IMR-90 (cell line): ENCODE data around the gene WDR46. TPM values are rescaled to one million over a fixed set of nuclear protein-coding genes. Genes with fewer than 3 reads are reported as not detected.

Experiments used
- ATAC-seq: fragments of 200-7000 bp; cut with Tn5 transposase; 2 replicates; pipeline ENCODE4 v1.9.1; 2020; ENCODE audit warnings: low read depth, mild to moderate bottlenecking, moderate library complexity
- BruUV-seq: library from RNA; stranded (reverse); fragments of 400-500 nt; replicated peaks from 2 replicates; lab custom pipeline; 2021; lab: Mats Ljungman, UMichigan
- CTCF ChIA-PET: fragments of 300-600 bp; formaldehyde crosslinking; extraction: SDS; loops from one replicate; lab custom pipeline; 2021; ENCODE audit warnings: antibody characterized with exemption; lab: Yijun Ruan, JAX
- POLR2A ChIA-PET: fragments of 300-600 bp; sonication (Branson Sonifier 250); formaldehyde crosslinking; loops from one replicate; lab custom pipeline; 2022; ENCODE audit warnings: antibody characterized with exemption; ENCODE audit not compliant: unreplicated experiment; lab: Charles Lee
- DNase-seq: peaks from one replicate; pipeline ENCODE4 v3.0.0; 2013
- H2AFZ ChIP-seq: replicated peaks from 2 replicates; pipeline ENCODE3; 2013; ENCODE audit warnings: low read length, mild to moderate bottlenecking; ENCODE audit not compliant: poor library complexity
- H2AK5ac ChIP-seq: 2 replicates; pipeline ENCODE4 v1.6.1; 2013; ENCODE audit warnings: low read depth, low read length, inconsistent platforms
- H2AK9ac ChIP-seq: replicated peaks from 2 replicates; pipeline ENCODE3; 2013; ENCODE audit warnings: mild to moderate bottlenecking, low read depth, low read length, moderate library complexity; ENCODE audit not compliant: poor library complexity
- H2BK120ac ChIP-seq: 2 replicates; pipeline ENCODE4 v1.6.1; 2013; ENCODE audit warnings: low read depth, low read length, inconsistent platforms
- H2BK15ac ChIP-seq: 3 replicates; pipeline ENCODE4 v1.6.1; 2013; ENCODE audit warnings: low read depth, low read length, inconsistent platforms
- H2BK20ac ChIP-seq: 2 replicates; pipeline ENCODE4 v1.6.1; 2013; ENCODE audit warnings: low read depth, mild to moderate bottlenecking, inconsistent platforms, low read length, moderate library complexity
- H2BK5ac ChIP-seq: 2 replicates; pipeline ENCODE4 v1.6.1; 2013; ENCODE audit warnings: mild to moderate bottlenecking, low read depth, low read length, inconsistent platforms; ENCODE audit not compliant: poor library complexity, severe bottlenecking
- H3K14ac ChIP-seq: replicated peaks from 2 replicates; pipeline ENCODE4 v1.6.1; 2013; ENCODE audit warnings: low read depth, low read length, inconsistent platforms
- H3K18ac ChIP-seq: 2 replicates; pipeline ENCODE4 v1.6.1; 2013; ENCODE audit warnings: low read depth, low read length, control low read depth
- H3K23ac ChIP-seq: 2 replicates; pipeline ENCODE4 v1.6.1; 2013; ENCODE audit warnings: low read depth, low read length, inconsistent platforms
- H3K27ac ChIP-seq: 2 replicates; pipeline ENCODE4 v1.5.1; 2013; ENCODE audit warnings: mild to moderate bottlenecking, control low read depth, low read length; ENCODE audit not compliant: insufficient read depth
- H3K27me3 ChIP-seq: 2 replicates; pipeline ENCODE4 v1.6.1; 2013; ENCODE audit warnings: low read length; ENCODE audit not compliant: control insufficient read depth, insufficient read depth
- H3K36me3 ChIP-seq: 2 replicates; pipeline ENCODE4 v1.6.1; 2013; ENCODE audit warnings: low read length, mixed read lengths; ENCODE audit not compliant: control insufficient read depth, insufficient read depth
- H3K4ac ChIP-seq: 2 replicates; pipeline ENCODE4 v1.6.1; 2013; ENCODE audit warnings: low read depth, low read length, inconsistent platforms
- H3K4me1 ChIP-seq: 2 replicates; pipeline ENCODE4 v1.6.1; 2013; ENCODE audit warnings: low read length, mixed read lengths; ENCODE audit not compliant: control insufficient read depth, insufficient read depth
- H3K4me2 ChIP-seq: 2 replicates; pipeline ENCODE4 v1.6.1; 2013; ENCODE audit warnings: low read depth, mild to moderate bottlenecking, control low read depth, low read length, moderate library complexity
- H3K4me3 ChIP-seq: 2 replicates; pipeline ENCODE4 v1.5.1; 2013; ENCODE audit warnings: low read depth, mild to moderate bottlenecking, control low read depth, low read length, moderate library complexity; ENCODE audit not compliant: insufficient read depth
- H3K56ac ChIP-seq: 2 replicates; pipeline ENCODE4 v1.6.1; 2013; ENCODE audit warnings: low read length, inconsistent platforms; ENCODE audit not compliant: insufficient read depth; ENCODE audit errors: extremely low read depth
- H3K79me1 ChIP-seq, 2 experiments: 2 replicates each; pipeline ENCODE4 v1.6.1; 2013; ENCODE audit warnings: low read length in 2 of 2, inconsistent platforms in 1 of 2, low read depth in 1 of 2
- H3K9ac ChIP-seq: 2 replicates; pipeline ENCODE4 v1.6.1; 2013; ENCODE audit warnings: low read depth, low read length, control low read depth
- H3K9me1 ChIP-seq: 2 replicates; pipeline ENCODE4 v1.6.1; 2013; ENCODE audit warnings: low read length, inconsistent platforms; ENCODE audit not compliant: insufficient read depth
- H3K9me3 ChIP-seq: 2 replicates; pipeline ENCODE4 v1.6.1; 2013; ENCODE audit warnings: low read length; ENCODE audit not compliant: control insufficient read depth, insufficient read depth
- H4K20me1 ChIP-seq: 2 replicates; pipeline ENCODE4 v1.6.1; 2013; ENCODE audit warnings: low read length, inconsistent platforms; ENCODE audit not compliant: insufficient read depth
- H4K5ac ChIP-seq: 2 replicates; pipeline ENCODE4 v1.6.1; 2013; ENCODE audit warnings: mild to moderate bottlenecking, low read depth, low read length, control low read depth
- H4K8ac ChIP-seq, 2 experiments: 2 replicates each; pipeline ENCODE4 v1.6.1; 2013; ENCODE audit warnings: low read depth in 2 of 2, low read length in 2 of 2, control low read depth in 1 of 2, inconsistent platforms in 1 of 2
- H4K91ac ChIP-seq: 2 replicates; pipeline ENCODE4 v1.6.1; 2013; ENCODE audit warnings: low read depth, low read length, inconsistent platforms; ENCODE audit not compliant: insufficient read depth
- BHLHE40 ChIP-seq: fragments of 150-350 bp; IDR thresholded peaks from 2 replicates; pipeline ENCODE4 v1.6.1; 2016; ENCODE audit warnings: mild to moderate bottlenecking, low read depth, low read length
- CHD1 ChIP-seq: IDR thresholded peaks from 2 replicates; pipeline ENCODE4 v1.6.1; 2012; ENCODE audit warnings: low read depth, low read length, improper control_type of control experiment
- MAZ ChIP-seq: IDR thresholded peaks from 2 replicates; pipeline ENCODE4 v1.6.1; 2012; ENCODE audit warnings: low read depth, mild to moderate bottlenecking, low read length, improper control_type of control experiment, moderate library complexity, borderline replicate concordance
- MXI1 ChIP-seq: IDR thresholded peaks from 2 replicates; pipeline ENCODE4 v1.6.1; 2012; ENCODE audit warnings: low read depth, mild to moderate bottlenecking, low read length, moderate library complexity, borderline replicate concordance
- NFE2L2 ChIP-seq: fragments of 150-350 bp; IDR thresholded peaks from 2 replicates; pipeline ENCODE4 v1.6.1; 2016; ENCODE audit warnings: low read depth, mild to moderate bottlenecking, low read length
- POLR2A ChIP-seq: IDR thresholded peaks from 2 replicates; pipeline ENCODE4 v1.6.1; 2012; ENCODE audit warnings: mild to moderate bottlenecking, low read depth, low read length
- RAD21 ChIP-seq: IDR thresholded peaks from 2 replicates; pipeline ENCODE4 v1.6.1; 2012; ENCODE audit warnings: low read length, improper control_type of control experiment
- RCOR1 ChIP-seq: IDR thresholded peaks from 2 replicates; pipeline ENCODE4 v1.6.1; 2012; ENCODE audit warnings: mild to moderate bottlenecking, low read length, improper control_type of control experiment; ENCODE audit not compliant: insufficient replicate concordance
- SMC3 ChIP-seq: fragments of 150-350 bp; IDR thresholded peaks from 2 replicates; pipeline ENCODE4 v1.6.1; 2016; ENCODE audit warnings: low read depth, mild to moderate bottlenecking, antibody characterized with exemption, low read length, moderate library complexity
- WGBS, 2 experiments: methylation state at CpG; one replicate each; pipeline versions ENCODE4 v1.1.5 to v1.1.7; 2013; ENCODE audit warnings: missing lambda C conversion rate in 2 of 2; ENCODE audit not compliant: insufficient read length in 1 of 2; ENCODE audit errors: extremely low coverage in 2 of 2; 5-methylcytosine and 5-hydroxymethylcytosine counted together
- dilution Hi-C: fragments of 300-500 bp; cut with HindIII; formaldehyde crosslinking; loops from one replicate; pipeline ENCODE4 v1.14.3; 2018; ENCODE audit warnings: low sequenced_read_pairs; ENCODE audit not compliant: unreplicated experiment
- in situ Hi-C: fragments of 300-500 bp; cut with MboI; formaldehyde crosslinking; loops from 3 replicates; pipeline ENCODE4 v1.14.3; 2019; ENCODE audit warnings: low sequenced_read_pairs, inconsistent platforms, mixed read lengths
- intact Hi-C: fragments of 100-400 bp; cut with micrococcal nuclease; formaldehyde crosslinking; loops from 2 replicates; pipeline ENCODE4 v1.10.0; 2022
- polyA plus RNA-seq, 3 experiments: library from polyadenylated mRNA; depleted of rRNA; stranded (reverse); fragments of >200 nt; gene quantifications; 2 replicates each; pipeline ENCODE4 v1.2.3, GENCODE V29; 2012; ENCODE audit warnings: low replicate concordance in 1 of 3
- total RNA-seq: library from RNA; depleted of rRNA; stranded (reverse); fragments of >200 nt; gene quantifications from 2 replicates; pipeline ENCODE4 v1.2.3, GENCODE V29; 2012
- TF ChIP-seq, protein P1 (sequence below): fragments of 150-350 bp; IDR thresholded peaks from 2 replicates; pipeline ENCODE4 v1.6.1; 2016; ENCODE audit warnings: low read depth, mild to moderate bottlenecking, low read length, moderate library complexity, borderline replicate concordance
- TF ChIP-seq, protein P2 (sequence below): conservative IDR thresholded peaks from 2 replicates; pipeline ENCODE4 v1.5.1; 2012; ENCODE audit warnings: mild to moderate bottlenecking, low read depth, low read length, improper control_type of control experiment

The WDR46 gene
- total and polyA plus RNA-seq, 2 of the 4 experiments (the other 2 are of a cell fraction) = 73.8 to 81.6 TPM

DNA sequence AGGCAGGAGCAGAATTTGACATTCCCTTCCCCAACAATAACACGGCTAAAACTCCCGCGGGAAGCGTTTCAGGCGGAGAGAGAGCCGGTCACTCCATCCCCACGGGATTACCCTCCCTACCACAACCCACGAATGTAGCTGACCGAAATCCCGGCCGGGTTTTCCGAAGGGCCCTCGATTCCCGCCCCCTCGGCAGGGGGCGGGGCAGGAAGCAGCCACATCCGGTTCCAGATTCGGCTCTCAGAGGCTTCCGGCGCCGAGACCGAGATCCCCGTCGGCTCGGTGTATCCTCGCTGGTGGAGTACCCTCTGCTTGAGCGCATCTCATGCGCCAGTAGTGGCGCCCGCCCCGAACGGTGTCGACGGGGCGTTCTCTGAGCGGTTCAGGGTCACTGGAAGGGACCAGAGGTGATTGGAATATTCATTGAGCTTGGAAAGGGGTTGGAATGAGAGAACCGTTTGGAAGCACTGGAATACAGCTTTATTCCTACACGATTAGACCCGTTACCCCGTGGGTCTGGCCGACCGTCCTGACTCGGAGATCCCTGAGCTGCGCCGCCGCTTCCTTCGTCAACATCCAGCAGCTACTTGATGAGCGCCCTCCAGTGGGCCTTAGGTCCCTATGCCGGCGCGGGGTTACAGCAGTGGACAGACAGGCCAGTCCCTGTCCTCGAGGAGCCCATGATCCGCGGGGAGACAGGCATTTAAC lies 10.4 kb upstream of the WDR46 start:
- Histone ChIP-seq H2BK15ac (no peak overlapping the region), H2BK5ac (peak overlapping the region; percentile 91), H3K4ac (peak overlapping the region; percentile 95), H3K79me1 (peaks cover 15 to 38% of the 10 kb centered on the region in 2 experiments; a peak in 3 of 4 replicates), H4K8ac (peak overlapping the region; percentile 46 to 87), H3K4me2 (peak overlapping the region; percentile 95), H2BK120ac (peak overlapping the region; percentile 77), H3K9me1 (no peaks in the 10 kb centered on the region), H2BK20ac (no peak overlapping the region), H4K91ac (peak overlapping the region; percentile 88), H2AFZ (peak overlapping the region; percentile 93), H3K14ac (peak overlapping the region; percentile 96), H3K4me3 (peak overlapping the region; percentile 78), H3K9me3 (no peaks in the 10 kb centered on the region), H3K56ac (peak overlapping the region; percentile 93), H3K27ac (peak overlapping the region; percentile 87), H3K4me1 (no peaks in the 10 kb centered on the region), H3K27me3 (no peaks in the 10 kb centered on the region), H3K36me3 (peaks cover 19% of the 10 kb centered on the region), H3K23ac (peak overlapping the region; percentile 99), H2AK9ac (peak overlapping the region; percentile 98), H4K5ac (peak overlapping the region; percentile 50), H4K20me1 (peaks cover 12% of the 10 kb centered on the region), H3K18ac (peak overlapping the region; percentile 55), H2AK5ac (peak overlapping the region; percentile 90), H3K9ac (peak overlapping the region; percentile 91)
- TF ChIP-seq, protein P1, sequence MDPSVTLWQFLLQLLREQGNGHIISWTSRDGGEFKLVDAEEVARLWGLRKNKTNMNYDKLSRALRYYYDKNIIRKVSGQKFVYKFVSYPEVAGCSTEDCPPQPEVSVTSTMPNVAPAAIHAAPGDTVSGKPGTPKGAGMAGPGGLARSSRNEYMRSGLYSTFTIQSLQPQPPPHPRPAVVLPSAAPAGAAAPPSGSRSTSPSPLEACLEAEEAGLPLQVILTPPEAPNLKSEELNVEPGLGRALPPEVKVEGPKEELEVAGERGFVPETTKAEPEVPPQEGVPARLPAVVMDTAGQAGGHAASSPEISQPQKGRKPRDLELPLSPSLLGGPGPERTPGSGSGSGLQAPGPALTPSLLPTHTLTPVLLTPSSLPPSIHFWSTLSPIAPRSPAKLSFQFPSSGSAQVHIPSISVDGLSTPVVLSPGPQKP = no peak
- TF ChIP-seq CHD1 (peak; percentile 91), MXI1 (peak; percentile 54), RCOR1 (no peak), MAZ (peak; percentile 95), SMC3 (peak; percentile 46), NFE2L2 (no peak), BHLHE40 (0 out of 2 replicates have a peak, but pooled peaks have one; percentile 17), POLR2A (peak; percentile 91), RAD21 (peak; percentile 57)
- TF ChIP-seq, protein P2, sequence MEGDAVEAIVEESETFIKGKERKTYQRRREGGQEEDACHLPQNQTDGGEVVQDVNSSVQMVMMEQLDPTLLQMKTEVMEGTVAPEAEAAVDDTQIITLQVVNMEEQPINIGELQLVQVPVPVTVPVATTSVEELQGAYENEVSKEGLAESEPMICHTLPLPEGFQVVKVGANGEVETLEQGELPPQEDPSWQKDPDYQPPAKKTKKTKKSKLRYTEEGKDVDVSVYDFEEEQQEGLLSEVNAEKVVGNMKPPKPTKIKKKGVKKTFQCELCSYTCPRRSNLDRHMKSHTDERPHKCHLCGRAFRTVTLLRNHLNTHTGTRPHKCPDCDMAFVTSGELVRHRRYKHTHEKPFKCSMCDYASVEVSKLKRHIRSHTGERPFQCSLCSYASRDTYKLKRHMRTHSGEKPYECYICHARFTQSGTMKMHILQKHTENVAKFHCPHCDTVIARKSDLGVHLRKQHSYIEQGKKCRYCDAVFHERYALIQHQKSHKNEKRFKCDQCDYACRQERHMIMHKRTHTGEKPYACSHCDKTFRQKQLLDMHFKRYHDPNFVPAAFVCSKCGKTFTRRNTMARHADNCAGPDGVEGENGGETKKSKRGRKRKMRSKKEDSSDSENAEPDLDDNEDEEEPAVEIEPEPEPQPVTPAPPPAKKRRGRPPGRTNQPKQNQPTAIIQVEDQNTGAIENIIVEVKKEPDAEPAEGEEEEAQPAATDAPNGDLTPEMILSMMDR = peak; percentile 82
- dilution Hi-C loops (no loop called here), intact Hi-C loops (loop anchor here (1.0 to 5.0 kb wide), 2 partner anchors 14 to 118 kb away; partner anchors contain the start of gene CUTA), in situ Hi-C loops (no loop called here)
- peak; percentile 88 for DNase-seq
- WGBS, 2 experiments = 1% methylated on average over 16 of the region's 54 CpGs; no CpG with 5 or more reads in 1 of the 2 experiments
- TSS peak; percentile 77 for BruUV-seq
- ChIA-PET POLR2A (interaction anchor here (1.0 kb wide), 1 partner anchor 14 kb away, joined by 3 read pairs; the partner anchor contains the start of gene TAPBP), CTCF (interaction anchor here (0.6 to 1.0 kb wide), 3 partner anchors 10 to 75 kb away, joined by 3 to 5 read pairs (median 3); partner anchors contain the start of genes PFDN6 and WDR46)
- ATAC-seq = peak; percentile 70
